ENCODE measurements around the gene PLAU.

DNA sequence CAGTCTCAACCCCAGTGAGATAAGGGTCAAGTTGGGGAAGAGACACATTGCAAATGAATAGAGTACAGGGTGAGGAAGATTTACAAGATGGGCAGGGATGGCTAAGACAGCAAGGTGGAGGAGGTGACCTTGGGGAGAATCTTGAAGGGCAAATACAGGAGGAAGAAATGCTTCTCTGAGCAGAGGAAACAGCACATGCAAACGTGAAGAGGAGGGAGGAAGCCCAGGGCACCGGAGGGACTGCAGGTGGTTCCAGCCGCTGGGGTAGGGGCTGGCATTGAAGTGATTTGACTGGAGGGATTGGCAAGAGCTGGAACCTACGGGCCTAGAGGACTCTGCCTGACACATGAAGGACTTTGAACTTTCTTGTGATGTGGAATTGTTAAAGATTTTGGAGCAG is 14.6 kb downstream of the PLAU start:
- TF ChIP-seq CTCF (IDR thresholded peaks at IDR 0.05; ENCODE audit: extremely low read depth in 1 of 2, insufficient read depth in 1 of 2, low read depth in 1 of 2, low read length in 2 of 2) (no peak), POLR2AphosphoS5 (IDR thresholded peaks at IDR 0.05; ENCODE audit: insufficient read depth, low read depth, low read length) (no peak), POLR2A (IDR thresholded peaks at IDR 0.05; ENCODE audit: low read depth, low read length) (no peak), EZH2 (IDR thresholded peaks at IDR 0.05; ENCODE audit: borderline replicate concordance, low read depth, low read length, severe bottlenecking) (no peak), FOS (IDR thresholded peaks at IDR 0.05; ENCODE audit: borderline replicate concordance, insufficient read depth, low read length) (no peak), JUN (IDR thresholded peaks at IDR 0.05; ENCODE audit: borderline replicate concordance, insufficient read depth, insufficient read length, low read depth) (no peak)
- TF ChIP-seq, protein P1, sequence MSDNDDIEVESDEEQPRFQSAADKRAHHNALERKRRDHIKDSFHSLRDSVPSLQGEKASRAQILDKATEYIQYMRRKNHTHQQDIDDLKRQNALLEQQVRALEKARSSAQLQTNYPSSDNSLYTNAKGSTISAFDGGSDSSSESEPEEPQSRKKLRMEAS (IDR thresholded peaks at IDR 0.05; ENCODE audit: insufficient read depth, insufficient read length): no peak
